ENCODE data around the gene SPTAN1. TPM values are rescaled to one million over a fixed set of nuclear protein-coding genes. Genes with fewer than 3 reads are reported as not detected.
A peak's percentile ranks its signal among the peaks of the same experiment; 100 is the strongest.

Gene SPTAN1
- total and polyA plus RNA-seq, 2 of the 4 experiments (the other 2 are of a cell fraction) = 275 to 327 TPM

DNA sequence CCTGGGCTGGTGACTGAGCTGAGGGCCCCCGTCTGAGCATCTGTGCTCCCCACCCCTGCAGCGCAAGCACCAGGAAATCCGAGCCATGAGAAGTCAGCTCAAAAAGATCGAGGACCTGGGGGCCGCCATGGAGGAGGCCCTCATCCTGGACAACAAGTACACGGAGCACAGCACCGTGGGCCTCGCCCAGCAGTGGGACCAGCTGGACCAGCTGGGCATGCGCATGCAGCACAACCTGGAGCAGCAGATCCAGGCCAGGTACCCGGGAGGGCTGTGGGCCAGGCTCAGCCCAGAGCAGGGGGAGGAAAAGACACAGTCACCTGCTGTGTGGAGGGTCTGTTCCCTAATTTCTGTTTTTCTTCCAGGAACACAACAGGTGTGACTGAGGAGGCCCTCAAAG is 79.7 kb downstream of the SPTAN1 start:
- no peak overlapping the region for H2AK5ac ChIP-seq (ENCODE audit: low read depth, low read length)
- TF ChIP-seq SMC3 (IDR thresholded peaks at IDR 0.05; ENCODE audit: low read depth, low read length) (no peak), FOS (IDR thresholded peaks at IDR 0.05; ENCODE audit: low read depth, low read length) (no peak), CTCF (conservative IDR thresholded peaks at IDR 0.05; ENCODE audit: low read depth, low read length) (no peak)
- no peak overlapping the region for H4K91ac ChIP-seq (ENCODE audit: insufficient read depth, low read depth, low read length)
- H3K56ac ChIP-seq (ENCODE audit: extremely low read depth, insufficient read depth, low read length) = no peak overlapping the region
- DNase-seq = no peak
- H2BK20ac ChIP-seq (ENCODE audit: low read depth, low read length) = no peak overlapping the region
- H2BK5ac ChIP-seq (ENCODE audit: low read depth, low read length, poor library complexity, severe bottlenecking) = no peak overlapping the region
- no peak for ATAC-seq (ENCODE audit: low read depth)
- H2AK9ac ChIP-seq (replicated peaks; ENCODE audit: low read depth, low read length, poor library complexity) = peak overlapping the region; percentile 59
- H3K4ac ChIP-seq (ENCODE audit: low read depth, low read length) = no peak overlapping the region
- H3K9me3 ChIP-seq (ENCODE audit: control insufficient read depth, insufficient read depth, low read length) = no peaks in the 10 kb centered on the region
- intact Hi-C loops (cut with micrococcal nuclease) (no loop called here), in situ Hi-C loops (cut with MboI; ENCODE audit: low sequenced_read_pairs) (no loop called here), dilution Hi-C loops (cut with HindIII; ENCODE audit: low sequenced_read_pairs, unreplicated experiment) (no loop called here)
- 0 out of 2 replicates have a peak, but pooled peaks cover 3% of the 10 kb centered on the region for H4K20me1 ChIP-seq (ENCODE audit: insufficient read depth, low read length)
- H3K27ac ChIP-seq (ENCODE audit: insufficient read depth, low read length) = no peak overlapping the region
- no peak overlapping the region for H3K23ac ChIP-seq (ENCODE audit: low read depth, low read length)
- H3K27me3 ChIP-seq (ENCODE audit: control insufficient read depth, insufficient read depth, low read length) = no peaks in the 10 kb centered on the region
- no peak overlapping the region for H3K4me3 ChIP-seq (ENCODE audit: insufficient read depth, low read depth, low read length)
- H3K9ac ChIP-seq (ENCODE audit: low read depth, low read length) = no peak overlapping the region
- ChIA-PET CTCF (no interaction called here), POLR2A (ENCODE audit: unreplicated experiment) (no interaction called here)
- peaks cover 13% of the 10 kb centered on the region for H3K4me1 ChIP-seq (ENCODE audit: control insufficient read depth, insufficient read depth, low read length)
- no peak overlapping the region for H4K5ac ChIP-seq (ENCODE audit: low read depth, low read length)
- H2BK15ac ChIP-seq (ENCODE audit: low read depth, low read length) = no peak overlapping the region
- 0 out of 2 replicates have a peak, but pooled peaks cover 5% of the 10 kb centered on the region for H3K9me1 ChIP-seq (ENCODE audit: insufficient read depth, low read length)
- H3K79me1 ChIP-seq (ENCODE audit: low read depth in 1 of 2, low read length in 2 of 2) = peaks cover 0 to 36% of the 10 kb centered on the region in 2 experiments; a peak in 2 of 4 replicates
- no peak overlapping the region for H3K14ac ChIP-seq (replicated peaks; ENCODE audit: low read depth, low read length)
- H2AFZ ChIP-seq (replicated peaks; ENCODE audit: low read length, poor library complexity) = no peak overlapping the region
- H3K36me3 ChIP-seq (ENCODE audit: control insufficient read depth, insufficient read depth, low read length) = peaks cover 66% of the 10 kb centered on the region
- WGBS, 2 experiments (ENCODE audit: extremely low coverage in 2 of 2, insufficient read length in 1 of 2) = 97% methylated on average over 10 of the region's 10 CpGs; no CpG with 5 or more reads in 1 of the 2 experiments
- BruUV-seq (replicated peaks) = no TSS peak
- no peak overlapping the region for H4K8ac ChIP-seq (ENCODE audit: low read depth in 2 of 2, low read length in 2 of 2)
- H2BK120ac ChIP-seq (ENCODE audit: low read depth, low read length) = no peak overlapping the region
- no peak overlapping the region for H3K18ac ChIP-seq (ENCODE audit: low read depth, low read length)
- H3K4me2 ChIP-seq (ENCODE audit: low read depth, low read length) = no peak overlapping the region
